Endothelial cell of umbilical vein (primary cell): ENCODE data around the gene IL23A. TPM values are rescaled to one million over a fixed set of nuclear protein-coding genes. Genes with fewer than 3 reads are reported as not detected.

ENCODE experiments used
- BruUV-seq: library from RNA; stranded (reverse); fragments of 400-500 nt; replicated peaks from 2 replicates; lab custom pipeline; 2021; lab: Mats Ljungman, UMichigan
- CTCF ChIA-PET: fragments of 300-600, 350-600 bp; sonication (Branson Sonifier 250); formaldehyde crosslinking; loops from one replicate; lab custom pipeline; 2021; ENCODE audit warnings: antibody characterized with exemption, inconsistent platforms; lab: Charles Lee
- POLR2A ChIA-PET: fragments of 300-600, 350-600 bp; sonication (Branson Sonifier 250); formaldehyde crosslinking; loops from one replicate; lab custom pipeline; 2021; ENCODE audit warnings: antibody characterized with exemption, inconsistent platforms; lab: Charles Lee
- DNase-seq: peaks from one replicate; pipeline ENCODE4 v3.0.0-alpha.2; 2011; ENCODE audit warnings: low read depth, low spot score
- FAIRE-seq: peaks from 2 replicates; lab custom pipeline; 2011; peaks lifted over from hg19 to GRCh38; lab: Jason Lieb, UNC
- H2AFZ ChIP-seq: 2 replicates; pipeline ENCODE4 v1.6.0; 2012; ENCODE audit warnings: low read depth, low read length, control low read depth, inconsistent platforms
- H3K27ac ChIP-seq: 2 replicates; pipeline ENCODE4 v1.5.1; 2011; ENCODE audit warnings: low read depth, mild to moderate bottlenecking, control low read depth, low read length, moderate library complexity; ENCODE audit not compliant: insufficient read depth
- H3K27me3 ChIP-seq, 2 experiments: 2 replicates each; pipeline versions ENCODE4 v1.6.0 to v1.6.1; 2011; ENCODE audit warnings: low read length in 2 of 2, mixed read lengths in 1 of 2; ENCODE audit not compliant: control insufficient read depth in 2 of 2, insufficient read depth in 2 of 2
- H3K36me3 ChIP-seq, 2 experiments: 2 replicates in 1 of 2; 3 replicates in 1 of 2; pipeline ENCODE4 v1.5.1; 2011; ENCODE audit warnings: low read length in 2 of 2, mild to moderate bottlenecking in 1 of 2, moderate library complexity in 1 of 2; ENCODE audit not compliant: control insufficient read depth in 2 of 2, insufficient read depth in 2 of 2; ENCODE audit errors: extremely low read depth in 1 of 2
- H3K4me1 ChIP-seq: 3 replicates; pipeline ENCODE4 v1.5.1; 2011; ENCODE audit warnings: mild to moderate bottlenecking, low read length; ENCODE audit not compliant: control insufficient read depth, insufficient read depth; ENCODE audit errors: extremely low read depth
- H3K4me2 ChIP-seq: 2 replicates; pipeline ENCODE4 v1.6.1; 2011; ENCODE audit warnings: low read length, control low read depth, mixed read lengths; ENCODE audit not compliant: insufficient read depth
- H3K4me3 ChIP-seq, 3 experiments: fragments of 200-600 bp in 1 of 3; sonication (generic), shearing (Covaris generic) in 1 of 3; replicated peaks in 1 of 3; 2 replicates each; pipeline ENCODE4 v1.5.1; 2011 to 2016; ENCODE audit warnings: control low read depth in 3 of 3, low read length in 3 of 3, mild to moderate bottlenecking in 2 of 3, inconsistent platforms in 1 of 3, low read depth in 1 of 3, moderate library complexity in 1 of 3; ENCODE audit not compliant: insufficient read depth in 1 of 3
- H3K79me2 ChIP-seq: 2 replicates; pipeline ENCODE4 v1.6.0; 2012; ENCODE audit warnings: low read length, inconsistent platforms; ENCODE audit not compliant: control insufficient read depth, insufficient read depth
- H3K9ac ChIP-seq: replicated peaks from 2 replicates; pipeline ENCODE3; 2011; ENCODE audit warnings: low read length, control low read depth; ENCODE audit not compliant: insufficient read depth; ENCODE audit errors: extremely low read depth
- H3K9me1 ChIP-seq: replicated peaks from 3 replicates; pipeline ENCODE4 v1.6.0; 2011; ENCODE audit warnings: mild to moderate bottlenecking, low read length; ENCODE audit not compliant: control insufficient read depth, insufficient read depth; ENCODE audit errors: extremely low read depth
- H3K9me3 ChIP-seq: replicated peaks from 2 replicates; pipeline ENCODE4 v1.5.1; 2012; ENCODE audit warnings: low read length, inconsistent platforms; ENCODE audit not compliant: control insufficient read depth, insufficient read depth
- H4K20me1 ChIP-seq: replicated peaks from 2 replicates; pipeline ENCODE3; 2011; ENCODE audit warnings: mild to moderate bottlenecking, low read length; ENCODE audit not compliant: control insufficient read depth, insufficient read depth; ENCODE audit errors: extremely low read depth
- CTCF ChIP-seq, 2 donors: IDR thresholded peaks; 1 replicate in 1 of 2; 2 replicates in 1 of 2; pipeline ENCODE4 v1.5.1; 2011; ENCODE audit warnings: low read length in 2 of 2, mild to moderate bottlenecking in 2 of 2, moderate library complexity in 2 of 2, control low read depth in 1 of 2, inconsistent platforms in 1 of 2, low read depth in 1 of 2; ENCODE audit not compliant: insufficient read depth in 1 of 2; ENCODE audit errors: extremely low read depth in 1 of 2
- EZH2 ChIP-seq: IDR thresholded peaks from 2 replicates; pipeline ENCODE4 v1.6.1; 2012; ENCODE audit warnings: borderline replicate concordance, low read depth, mild to moderate bottlenecking, moderate library complexity, low read length, inconsistent platforms; ENCODE audit not compliant: severe bottlenecking
- FOS ChIP-seq: IDR thresholded peaks from 2 replicates; pipeline ENCODE4 v1.6.1; 2011; ENCODE audit warnings: mild to moderate bottlenecking, low read length, moderate library complexity, borderline replicate concordance; ENCODE audit not compliant: insufficient read depth
- GATA2 ChIP-seq: IDR thresholded peaks from 2 replicates; pipeline ENCODE4 v1.7.0; 2011; ENCODE audit warnings: low read depth, mild to moderate bottlenecking, moderate library complexity, mixed read lengths, low read length; ENCODE audit not compliant: insufficient read length, insufficient read depth
- JUN ChIP-seq: IDR thresholded peaks from 2 replicates; pipeline ENCODE4 v1.6.1; 2011; ENCODE audit warnings: borderline replicate concordance, low read depth; ENCODE audit not compliant: insufficient read length, insufficient read depth
- MYC ChIP-seq: IDR thresholded peaks from one replicate; pipeline ENCODE4 v1.6.1; 2011; ENCODE audit warnings: mild to moderate bottlenecking, low read depth, low read length
- POLR2A ChIP-seq: IDR thresholded peaks from 2 replicates; pipeline ENCODE4 v1.6.1; 2012; ENCODE audit warnings: low read depth, mild to moderate bottlenecking, control low read depth, low read length
- POLR2AphosphoS5 ChIP-seq: IDR thresholded peaks from 2 replicates; pipeline ENCODE4 v1.6.1; 2012; ENCODE audit warnings: low read depth, mild to moderate bottlenecking, control low read depth, low read length, moderate library complexity; ENCODE audit not compliant: insufficient read depth
- dilution Hi-C: fragments of 300-500 bp; cut with MboI; formaldehyde crosslinking; loops from one replicate; pipeline ENCODE4 v1.15.0; 2019; ENCODE audit warnings: low sequenced_read_pairs; ENCODE audit not compliant: extremely low pct_ligation_motif_present
- intact Hi-C: fragments of 100-400 bp; cut with micrococcal nuclease; formaldehyde crosslinking; loops from one replicate; pipeline ENCODE4 v1.10.0; 2022
- polyA plus RNA-seq, 4 experiments: library from polyadenylated mRNA; depleted of rRNA in 3 of 4; stranded (reverse) in 3 of 4; unstranded in 1 of 4; fragments of >200 nt; gene quantifications; 2 replicates each; pipeline versions ENCODE4 v1.2.1 to v1.2.3, GENCODE V29; 2011 to 2012; ENCODE audit warnings: missing spikeins in 1 of 4
- total RNA-seq: library from RNA; stranded (reverse); gene quantifications from 2 replicates; pipeline ENCODE4 v1.2.3, GENCODE V29; 2021
- TF ChIP-seq, protein P1 (sequence below): IDR thresholded peaks from 2 replicates; pipeline ENCODE4 v1.6.1; 2011; ENCODE audit not compliant: insufficient read depth, insufficient read length

Gene IL23A
- total and polyA plus RNA-seq, 2 donors (not counting 3 experiments of a cell fraction or from before 2014, with no cell fraction given) = 0.12 TPM; not detected in 1

- H4K20me1 ChIP-seq = no peaks in the 10 kb centered on the region
- intact Hi-C loops (no loop called here), dilution Hi-C loops (no loop called here)
- H3K79me2 ChIP-seq = no peaks in the 10 kb centered on the region
- H3K9ac ChIP-seq = no peak overlapping the region
- DNase-seq (no peak), FAIRE-seq (no peak)
- H3K27me3 ChIP-seq = no peaks in the 10 kb centered on the region
- no TSS peak for BruUV-seq
- H2AFZ ChIP-seq = no peak overlapping the region
- no peak overlapping the region for H3K4me3 ChIP-seq
- no peaks in the 10 kb centered on the region for H3K9me1 ChIP-seq
- no peak overlapping the region for H3K4me2 ChIP-seq
- H3K4me1 ChIP-seq = no peaks in the 10 kb centered on the region
- no peak overlapping the region for H3K27ac ChIP-seq
- CTCF ChIA-PET = interaction anchor here (1.0 kb wide), 1 partner anchor 8 kb away, joined by 4 read pairs; the partner anchor contains the start of gene CNPY2
- H3K9me3 ChIP-seq = no peaks in the 10 kb centered on the region
- POLR2A ChIA-PET = no interaction called here
- H3K36me3 ChIP-seq = peaks cover 8 to 10% of the 10 kb centered on the region in 2 experiments
- no peak for TF ChIP-seq POLR2AphosphoS5
- no peak for TF ChIP-seq POLR2A
- TF ChIP-seq CTCF (IDR thresholded peaks at IDR 0.05; ENCODE audit: extremely low read depth in 1 of 2, insufficient read depth in 1 of 2, low read depth in 1 of 2, low read length in 2 of 2) = no peak
- TF ChIP-seq, protein P1, sequence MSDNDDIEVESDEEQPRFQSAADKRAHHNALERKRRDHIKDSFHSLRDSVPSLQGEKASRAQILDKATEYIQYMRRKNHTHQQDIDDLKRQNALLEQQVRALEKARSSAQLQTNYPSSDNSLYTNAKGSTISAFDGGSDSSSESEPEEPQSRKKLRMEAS = no peak
- TF ChIP-seq MYC = no peak
- no peak for TF ChIP-seq GATA2
- TF ChIP-seq FOS = no peak
- TF ChIP-seq EZH2 = no peak
- no peak for TF ChIP-seq JUN
These were observed 31.3 kb upstream of the IL23A start for GRCh38 chr12:56307221-56307965.
